Astrocyte of the spinal cord (primary cell): ENCODE data around the gene AATF.

Experiments
- DNase-seq: peaks from one replicate; pipeline ENCODE4 v3.0.0; 2011; ENCODE audit warnings: low read depth, low spot score
- H3K4me3 ChIP-seq: 2 replicates; pipeline ENCODE4 v1.5.1; 2011; ENCODE audit warnings: low read depth, mild to moderate bottlenecking, low read length, moderate library complexity
- CTCF ChIP-seq: IDR thresholded peaks from 2 replicates; pipeline ENCODE4 v1.5.1; 2012; ENCODE audit warnings: low read depth, mild to moderate bottlenecking, low read length, inconsistent platforms
- in situ Hi-C: cut with HindIII; loops from 2 replicates; pipeline ENCODE4 v1.10.0; 2017; ENCODE audit warnings: low sequenced_read_pairs

The AATF gene

GRCh38 chr17:36951084-36951789 is 2.5 kb downstream of the AATF start:
- in situ Hi-C loops: no loop called here
- H3K4me3 ChIP-seq: no peak overlapping the region
- no peak for DNase-seq
- TF ChIP-seq CTCF: no peak

GRCh38 chr17:36971508-36971907 is 22.8 kb downstream of the AATF start:
- no peak for TF ChIP-seq CTCF
- no peak overlapping the region for H3K4me3 ChIP-seq
- DNase-seq: no peak
- in situ Hi-C loops: no loop called here

- no peak for TF ChIP-seq CTCF
- DNase-seq: no peak
- in situ Hi-C loops: no loop called here
- H3K4me3 ChIP-seq: no peak overlapping the region
Observed at GRCh38 chr17:36972186-36972700, 23.5 kb downstream of the AATF start.

GRCh38 chr17:36972905-36973304 is 24.2 kb downstream of the AATF start:
- no peak overlapping the region for H3K4me3 ChIP-seq
- in situ Hi-C loops: no loop called here
- no peak for DNase-seq
- TF ChIP-seq CTCF: no peak

- DNase-seq: no peak
- in situ Hi-C loops: no loop called here
- H3K4me3 ChIP-seq: no peak overlapping the region
- TF ChIP-seq CTCF: no peak
Observed at GRCh38 chr17:36975922-36976515, 27.3 kb downstream of the AATF start.

- in situ Hi-C loops: no loop called here
- H3K4me3 ChIP-seq: no peak overlapping the region
- no peak for TF ChIP-seq CTCF
- no peak for DNase-seq
Observed at GRCh38 chr17:36977066-36977465, 28.3 kb downstream of the AATF start.
